Heart right ventricle (tissue), 16 donors: ENCODE measurements around the gene PLCXD1. TPM values are rescaled to one million over a fixed set of nuclear protein-coding genes. Genes with fewer than 3 reads are reported as not detected.

Experiments used
- ATAC-seq, 8 donors: fragments of 200-7000 bp; cut with Tn5 transposase; one replicate each; pipeline ENCODE4 v1.9.1; 2020; ENCODE audit warnings: mild to moderate bottlenecking in 8 of 8, moderate library complexity in 8 of 8, moderate number of reproducible peaks in 1 of 8
- DNase-seq, 2 donors: peaks; one replicate each; pipeline ENCODE4 v3.0.0-alpha.2; 2020
- H3K27ac ChIP-seq, 10 donors: fragments of 200-600 bp; sonication (generic) in 2 of 10; one replicate each; pipeline versions ENCODE4 v1.5.0 to v1.8.0; 2020 to 2022; ENCODE audit warnings: mild to moderate bottlenecking in 3 of 10
- H3K27me3 ChIP-seq, 7 donors: fragments of 200-600 bp; one replicate each; pipeline ENCODE4 v1.8.0; 2021 to 2022; ENCODE audit warnings: mild to moderate bottlenecking in 2 of 7
- H3K36me3 ChIP-seq, 9 donors: fragments of 200-600 bp; sonication (generic) in 1 of 9; one replicate each; pipeline versions ENCODE4 v1.5.0 to v1.8.0; 2020 to 2022; ENCODE audit warnings: mild to moderate bottlenecking in 2 of 9
- H3K4me1 ChIP-seq, 9 donors: fragments of 200-600 bp; sonication (generic) in 1 of 9; one replicate each; pipeline versions ENCODE4 v1.5.0 to v1.8.0; 2020 to 2022; ENCODE audit warnings: mild to moderate bottlenecking in 4 of 9
- H3K4me3 ChIP-seq, 10 donors: fragments of 200-600 bp; sonication (generic) in 2 of 10; one replicate each; pipeline versions ENCODE4 v1.5.0 to v1.8.0; 2020 to 2022; ENCODE audit warnings: mild to moderate bottlenecking in 7 of 10, moderate library complexity in 2 of 10
- H3K9me3 ChIP-seq, 11 donors: fragments of 200-600 bp in 10 of 11; sonication (generic) in 2 of 11; one replicate each; pipeline versions ENCODE4 v1.5.0 to v1.8.0; 2013 to 2022; ENCODE audit warnings: mild to moderate bottlenecking in 2 of 11, control low read depth in 1 of 11, moderate library complexity in 1 of 11
- CTCF ChIP-seq, 9 donors: fragments of 200-600 bp; sonication (generic) in 2 of 9; IDR thresholded peaks; one replicate each; pipeline versions ENCODE4 v1.5.0 to v1.8.0; 2021 to 2022; ENCODE audit warnings: antibody characterized with exemption in 9 of 9, mild to moderate bottlenecking in 5 of 9, moderate library complexity in 1 of 9
- WGBS, 2 donors: extraction: QIAGEN DNeasy Blood & Tissue Kit; methylation state at CpG; one replicate each; pipeline ENCODE4 v1.1.7; 2013; ENCODE audit warnings: inconsistent platforms in 1 of 2; 5-methylcytosine and 5-hydroxymethylcytosine counted together
- intact Hi-C, 10 donors: fragments of 100-400 bp; cut with DNase I; formaldehyde crosslinking; loops; one replicate each; pipeline versions ENCODE4 v1.11.1 to v1.14.2; 2022
- polyA plus RNA-seq, 2 donors: library from polyadenylated mRNA; stranded (reverse); fragments of 200-250 nt; gene quantifications; one replicate each; pipeline ENCODE4 v1.2.3, GENCODE V29; 2013
- total RNA-seq, 10 donors: library from RNA; stranded (reverse); fragmentation: NEBNext Ultra II Directional in 3 of 10; extraction: Animal tissue kit (Norgen Biotek cat#: 25700) in 3 of 10; gene quantifications; one replicate each; pipeline versions ENCODE4 v1.2.1 to v1.2.4, GENCODE V29; 2021 to 2023
- donor health status: Arrhythmogenic right ventricular cardiomyopathy.
- donor health status: ischemic (EF 13 %, LVEDD 7.1; RV severe dilation, severe dysfunction).
- donor health status: healthy with polysubstance abuse.
- donor health status: DM: no; HTN: yes; CAD: no.
- donor health status: DM: no; HTN: no; CAD: no.
- donor health status: ischemic (EF 25% LVEDD 6.9; RV normal size, moderate dysfunction).
- donor health status: ischemic (EF 25% LVEDD 5.7; RV mildly dilated, moderate dysfunction).
- donor health status: healthy.
- donor health status: DM: yes; HTN: yes; CAD: no.
- donor health status: Ischemic cardiomyopathy.
- donor health status: ischemic (EF 35%, LVEDD 5.7; RV mildly dilated, moderate dysfunction).
- donor health status: nonischemic (EF 11% LVEDD 7.7; RV severe dilation, severe dysfunction).
- donor health status: DM: yes; HTN: yes; CAD: no.
- donor health status: PGD.
- donor health status: ischemic (EF 29% LVEDD 5.4; RV normal size, mild dysfunction).
- donor health status: nonischemic (EF 23%, LVEDD 6.1; RV moderate dilation, normal function).

The PLCXD1 gene
- total and polyA plus RNA-seq, 12 donors: 1.9 to 19.9 (median 2.8) TPM

- intact Hi-C loops: no loop called here
- Histone ChIP-seq H3K36me3 (no peaks in the 10 kb centered on the region), H3K4me1 (no peaks in the 10 kb centered on the region), H3K4me3 (no peak overlapping the region), H3K27ac (no peak overlapping the region), H3K27me3 (no peaks in the 10 kb centered on the region), H3K9me3 (no peaks in the 10 kb centered on the region)
- ATAC-seq: no peak
- TF ChIP-seq CTCF (IDR thresholded peaks at IDR 0.05): no peak
- no peak for DNase-seq
- WGBS, 2 donors: 84 to 86% methylated on average over 12 of the region's 12 CpGs
Observed at GRCh38 chrX:252244-252956, 28.8 kb upstream of the PLCXD1 start.

GRCh38 chrX:252957-253291, 28.3 kb upstream of the PLCXD1 start:
- H3K4me3 ChIP-seq: no peak overlapping the region
- ATAC-seq (no peak), DNase-seq (no peak)
- no peak for TF ChIP-seq CTCF (IDR thresholded peaks at IDR 0.05)
- no peaks in the 10 kb centered on the region for H3K36me3 ChIP-seq
- no peaks in the 10 kb centered on the region for H3K4me1 ChIP-seq
- 82 to 83% methylated on average over 3 of the region's 3 CpGs for WGBS, 2 donors
- no peaks in the 10 kb centered on the region for H3K27me3 ChIP-seq
- H3K27ac ChIP-seq: no peak overlapping the region
- H3K9me3 ChIP-seq: no peaks in the 10 kb centered on the region
- intact Hi-C loops: no loop called here

GRCh38 chrX:253451-254297, 27.5 kb upstream of the PLCXD1 start:
- TF ChIP-seq CTCF (IDR thresholded peaks at IDR 0.05): no peak
- ATAC-seq: peak in 1 of 8 donors; percentile 44

GRCh38 chrX:254630-255215, 26.5 kb upstream of the PLCXD1 start:
- ATAC-seq (no peak), DNase-seq (no peak)
- H3K4me1 ChIP-seq: no peaks in the 10 kb centered on the region
- 92 to 95% methylated on average over 27 of the region's 27 CpGs for WGBS, 2 donors
- intact Hi-C loops: no loop called here
- no peak for TF ChIP-seq CTCF (IDR thresholded peaks at IDR 0.05)
- H3K9me3 ChIP-seq: no peaks in the 10 kb centered on the region
- H3K4me3 ChIP-seq: no peak overlapping the region
- H3K27me3 ChIP-seq: no peaks in the 10 kb centered on the region
- H3K27ac ChIP-seq: no peak overlapping the region
- no peaks in the 10 kb centered on the region for H3K36me3 ChIP-seq

More at GRCh38 chrX:253451-254297, 27.5 kb upstream of the PLCXD1 start:
- Histone ChIP-seq H3K36me3 (no peaks in the 10 kb centered on the region), H3K4me1 (no peaks in the 10 kb centered on the region), H3K4me3 (no peak overlapping the region), H3K27me3 (no peaks in the 10 kb centered on the region), H3K27ac (no peak overlapping the region), H3K9me3 (no peaks in the 10 kb centered on the region)
- intact Hi-C loops: no loop called here
- DNase-seq: no peak
- 88 to 90% methylated on average over 43 to 44 of the region's 44 CpGs for WGBS, 2 donors
